ENCODE measurements around the gene ZNF26. TPM values are rescaled to one million over a fixed set of nuclear protein-coding genes. Genes with fewer than 3 reads are reported as not detected.

ZNF26 gene
- total and polyA plus RNA-seq, 2 donors (not counting 1 experiment from before 2014, with no cell fraction given), result 36.0 to 38.3 TPM

GRCh38 chr12:132949936-132950837 lies 36.0 kb upstream of the ZNF26 start:
- H3K4me1 ChIP-seq (ENCODE audit: control insufficient read depth in 2 of 2, insufficient read depth in 2 of 2, low read length in 2 of 2), result peaks cover 6 to 7% of the 10 kb centered on the region in 2 donors
- H3K27ac ChIP-seq (ENCODE audit: low read length in 2 of 2), result no peak overlapping the region
- H3K4me2 ChIP-seq (replicated peaks; ENCODE audit: low read depth, low read length, poor library complexity, severe bottlenecking), result no peak overlapping the region
- DNase-seq (no peak), ATAC-seq (ENCODE audit: low read depth) (no peak)
- ChIA-PET POLR2A (no interaction called here), CTCF (no interaction called here)
- peaks cover 86% of the 10 kb centered on the region for H3K79me2 ChIP-seq (ENCODE audit: control insufficient read depth, insufficient read depth, low read length)
- H3K27me3 ChIP-seq (replicated peaks in 1 of 4; ENCODE audit: control extremely low read depth in 1 of 4, control insufficient read depth in 3 of 4, insufficient read depth in 4 of 4, low read length in 3 of 4), result no peaks in the 10 kb centered on the region
- Mint-ChIP-seq H3K4me1 (peaks cover 13% of the 10 kb centered on the region), H3K4me3 (no peak overlapping the region), H3K27ac (no peak overlapping the region), H3K9me3 (ENCODE audit: insufficient read depth) (peaks cover 2% of the 10 kb centered on the region), H3K27me3 (no peaks in the 10 kb centered on the region)
- no peak overlapping the region for H3K9ac ChIP-seq (ENCODE audit: low read length)
- peaks cover 5 to 68% (median 7%) of the 10 kb centered on the region in 3 donors for H3K9me3 ChIP-seq (ENCODE audit: control extremely low read depth in 1 of 3, control insufficient read depth in 2 of 3, insufficient read depth in 1 of 3, low read length in 2 of 3)
- peaks cover 0 to 29% of the 10 kb centered on the region in 2 experiments for H3K36me3 ChIP-seq (replicated peaks in 1 of 2; ENCODE audit: control extremely low read depth in 1 of 2, control insufficient read depth in 1 of 2, extremely low read depth in 1 of 2, insufficient read depth in 2 of 2, low read length in 1 of 2)
- WGBS (ENCODE audit: insufficient coverage), result 97% methylated on average over 29 of the region's 30 CpGs
- no peak overlapping the region for H2AFZ ChIP-seq (ENCODE audit: insufficient read depth, low read depth, low read length, poor library complexity, severe bottlenecking)
- intact Hi-C loops (cut with micrococcal nuclease), result no loop called here
- no peak overlapping the region for H3K4me3 ChIP-seq (ENCODE audit: control extremely low read depth in 1 of 5, extremely low read depth in 1 of 5, insufficient read depth in 1 of 5, low read depth in 2 of 5, low read length in 4 of 5)
- peaks cover 20% of the 10 kb centered on the region for H4K20me1 ChIP-seq (ENCODE audit: control insufficient read depth, insufficient read depth, low read length, poor library complexity, severe bottlenecking)
- TF ChIP-seq CTCF (IDR thresholded peaks at IDR 0.05) (no peak), EZH2 (IDR thresholded peaks at IDR 0.05; ENCODE audit: borderline replicate concordance, insufficient read depth, low read depth, low read length, poor library complexity, severe bottlenecking) (no peak)

Measured in B cell (primary cell).